HG03521 (cell line): ENCODE data around the gene C19orf12.

Source experiments
- ATAC-seq: cut with Tn5 transposase; IDR thresholded peaks from one replicate; pipeline ENCODE4 v1.9.1; 2021; ENCODE audit warnings: mild to moderate bottlenecking, moderate library complexity; ENCODE audit not compliant: unreplicated experiment

Gene C19orf12

GRCh38 chr19:29714953-29715700 lies at the start of gene C19orf12:
C19orf12 (minus strand) TSS chr19:29715261; CDS start chr19:29708413, 6,848 bp downstream.
- peak; percentile 55 for ATAC-seq

- no peak for ATAC-seq
These were observed 49.3 kb upstream of the C19orf12 start for GRCh38 chr19:29764361-29764760.

DNA sequence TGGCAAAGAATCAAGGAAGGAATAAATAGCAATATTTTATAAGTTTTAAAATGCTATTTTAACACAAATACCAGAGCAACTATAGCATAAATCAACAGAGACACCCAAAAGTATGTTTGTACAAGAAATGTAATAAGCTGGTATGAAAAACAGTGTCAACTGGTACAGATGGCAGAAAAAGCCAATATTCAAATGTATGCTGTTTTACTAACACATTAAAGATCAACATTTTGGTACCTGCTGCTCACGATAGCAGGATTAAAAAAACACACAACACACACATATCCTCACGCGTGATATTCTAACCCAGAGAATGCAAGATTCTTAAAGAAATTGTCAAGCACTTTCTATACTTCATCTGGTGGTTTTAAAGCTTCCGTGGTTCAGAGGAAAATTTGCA lies 48.1 kb upstream of the C19orf12 start:
- ATAC-seq = no peak

- ATAC-seq = no peak
These were observed 46.6 kb upstream of the C19orf12 start for GRCh38 chr19:29761575-29762232.

DNA sequence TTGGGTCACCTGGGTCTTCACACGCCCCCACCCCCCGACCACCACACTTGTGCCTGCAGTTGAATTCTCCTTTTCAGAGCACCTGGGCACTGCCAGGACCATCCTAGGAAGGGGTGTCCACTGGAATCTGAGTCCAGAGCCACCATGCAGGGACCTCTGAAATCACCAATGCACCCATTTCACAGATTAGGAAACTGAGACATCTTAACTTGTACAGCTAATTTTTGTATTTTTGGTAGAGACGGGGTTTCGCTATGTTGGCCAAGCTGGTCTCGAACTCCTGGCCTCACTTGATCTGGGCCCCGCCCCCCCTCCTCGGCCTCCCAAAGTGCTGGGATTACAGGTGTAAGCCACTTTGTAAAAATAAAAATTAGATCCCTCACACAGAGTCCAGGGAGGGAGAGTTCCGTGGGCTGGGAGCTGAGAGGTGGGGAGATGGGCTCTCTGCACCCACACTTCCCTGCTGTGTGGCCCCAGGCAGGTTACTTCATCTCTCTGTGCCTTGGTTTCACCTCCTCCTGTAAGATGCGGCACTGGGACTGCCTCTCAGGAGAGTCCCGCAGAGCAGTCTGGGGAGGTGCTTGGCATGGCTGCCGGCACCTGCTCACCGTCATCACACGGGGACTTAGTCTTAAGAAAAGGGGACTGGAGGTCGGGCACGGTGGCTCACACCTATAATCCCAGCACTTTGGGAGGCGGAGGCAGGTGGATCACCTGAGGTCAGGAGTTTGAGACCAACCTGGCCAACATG lies 45.9 kb upstream of the C19orf12 start:
- no peak for ATAC-seq

DNA sequence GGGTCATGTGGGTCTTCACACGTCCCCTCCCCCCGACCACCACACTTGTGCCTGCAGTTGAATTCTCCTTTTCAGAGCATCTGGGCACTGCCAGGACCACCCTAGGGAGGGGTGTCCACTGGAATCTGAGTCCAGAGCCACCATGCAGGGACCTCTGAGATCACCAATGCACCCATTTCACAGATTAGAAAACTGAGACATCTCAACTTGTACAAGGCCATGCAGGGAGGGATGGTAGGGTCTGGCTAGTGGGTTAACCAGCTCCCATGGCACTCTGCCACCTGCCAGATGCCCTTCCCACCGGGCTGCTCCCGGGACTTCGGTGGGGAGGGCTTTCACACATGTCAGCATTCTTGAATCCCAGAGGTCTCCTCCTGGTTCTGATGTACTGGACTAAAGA lies 44.3 kb upstream of the C19orf12 start:
- no peak for ATAC-seq

DNA sequence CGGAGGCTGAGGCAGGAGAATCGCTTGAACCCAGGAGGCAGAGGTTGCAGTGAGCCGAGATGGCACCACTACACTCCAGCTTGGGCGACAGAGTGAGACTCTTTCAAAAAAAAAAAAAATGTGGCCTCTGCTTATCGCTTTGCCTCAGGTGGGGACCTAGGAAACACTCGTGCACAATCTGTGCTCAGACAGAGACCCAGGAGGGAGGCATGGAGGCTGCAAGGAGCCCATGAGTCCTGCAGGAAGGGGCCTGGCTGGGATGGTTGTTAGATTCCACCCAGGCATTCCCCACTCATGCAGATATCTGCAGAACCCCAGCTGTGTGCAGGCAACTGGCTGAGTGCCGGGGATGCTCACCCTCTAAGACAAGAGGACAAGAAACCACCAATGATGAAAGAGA lies 43.8 kb upstream of the C19orf12 start:
- ATAC-seq = no peak

DNA sequence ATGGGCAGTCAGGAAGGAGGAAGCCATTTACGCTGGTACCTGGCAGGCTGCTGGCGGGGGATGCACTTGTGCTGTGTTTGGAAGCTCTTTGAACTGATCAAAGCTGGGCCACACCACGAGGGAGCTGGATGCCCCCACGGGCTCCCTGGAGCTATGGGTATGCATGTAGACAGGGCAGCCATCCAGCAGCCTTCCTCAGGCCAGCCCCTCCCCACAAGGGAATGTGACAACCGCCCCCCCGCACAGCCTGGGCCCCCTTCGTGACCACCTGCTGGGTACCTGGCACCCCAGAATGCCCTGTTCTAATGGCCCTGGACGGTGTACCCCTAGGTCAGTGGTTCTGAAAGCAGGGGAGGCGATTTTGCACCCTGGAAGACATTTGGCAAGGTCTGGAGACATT lies 42.5 kb upstream of the C19orf12 start:
- ATAC-seq = no peak

- no peak for ATAC-seq
These were observed 38.9 kb upstream of the C19orf12 start for GRCh38 chr19:29753934-29754305.

- no peak for ATAC-seq
These were observed 38.3 kb upstream of the C19orf12 start for GRCh38 chr19:29753190-29753933.

GRCh38 chr19:29752450-29753025 lies 37.5 kb upstream of the C19orf12 start:
- ATAC-seq = no peak

- no peak for ATAC-seq
These were observed 36.9 kb upstream of the C19orf12 start for GRCh38 chr19:29751932-29752331.

DNA sequence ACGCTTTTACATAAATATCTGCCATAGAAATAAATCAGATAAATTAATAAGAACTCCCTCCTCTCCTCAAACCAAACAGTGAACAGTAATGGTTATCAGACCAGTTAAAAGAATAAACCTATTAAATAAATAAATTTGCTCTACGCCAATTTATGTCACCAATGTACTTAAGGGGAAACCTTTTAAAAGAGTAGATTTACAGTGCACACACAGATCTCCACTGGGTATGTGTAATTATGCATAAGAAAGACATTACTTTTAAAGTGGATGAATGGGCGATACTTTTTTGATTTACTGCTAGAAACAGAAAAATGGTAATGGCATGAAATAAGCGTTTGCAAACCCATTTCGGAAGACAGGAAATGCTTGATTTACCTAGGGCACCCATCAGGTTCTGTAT lies 34.9 kb upstream of the C19orf12 start:
- ATAC-seq = no peak

DNA sequence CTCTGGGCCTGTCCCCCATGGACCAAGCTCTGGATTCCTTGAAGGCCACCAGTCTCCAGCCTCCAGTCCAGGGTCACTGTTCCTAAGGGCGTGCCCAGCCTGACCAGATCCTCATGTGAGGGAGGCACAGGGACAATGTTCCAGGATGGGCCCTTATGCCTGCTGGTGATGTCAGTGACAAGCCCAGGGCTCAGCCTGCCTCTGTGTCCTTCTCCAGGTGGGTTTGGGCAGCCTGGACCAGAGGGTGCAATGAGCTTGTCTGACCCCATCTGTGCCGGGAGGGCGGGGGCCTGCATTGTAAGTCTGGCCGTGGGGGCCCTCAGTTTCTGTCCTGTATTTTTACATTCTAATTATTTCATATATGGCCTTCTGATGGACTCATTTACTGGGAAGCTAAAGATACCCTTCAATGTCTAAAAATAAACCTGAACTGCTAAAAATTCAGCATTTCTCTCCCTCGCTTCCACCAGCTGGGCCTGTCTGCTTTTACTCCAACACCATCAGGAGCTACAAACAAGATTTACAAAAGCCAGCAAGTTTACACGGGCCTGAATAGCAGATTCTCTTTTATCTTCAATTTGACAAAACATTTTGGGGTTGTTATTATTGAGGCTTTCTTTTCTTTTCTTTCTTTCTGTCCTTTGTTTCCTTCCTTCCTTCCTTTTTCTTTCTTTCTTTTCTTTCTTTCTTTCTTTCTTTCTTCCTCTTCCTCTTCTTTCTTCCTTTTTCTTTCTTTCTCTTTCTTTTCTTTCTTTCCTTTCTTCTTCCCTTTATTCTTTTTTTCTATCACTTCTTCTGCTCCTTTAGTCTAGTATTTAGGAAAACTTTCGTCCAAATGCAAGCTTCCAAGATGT lies 34.2 kb upstream of the C19orf12 start:
- no peak for ATAC-seq

DNA sequence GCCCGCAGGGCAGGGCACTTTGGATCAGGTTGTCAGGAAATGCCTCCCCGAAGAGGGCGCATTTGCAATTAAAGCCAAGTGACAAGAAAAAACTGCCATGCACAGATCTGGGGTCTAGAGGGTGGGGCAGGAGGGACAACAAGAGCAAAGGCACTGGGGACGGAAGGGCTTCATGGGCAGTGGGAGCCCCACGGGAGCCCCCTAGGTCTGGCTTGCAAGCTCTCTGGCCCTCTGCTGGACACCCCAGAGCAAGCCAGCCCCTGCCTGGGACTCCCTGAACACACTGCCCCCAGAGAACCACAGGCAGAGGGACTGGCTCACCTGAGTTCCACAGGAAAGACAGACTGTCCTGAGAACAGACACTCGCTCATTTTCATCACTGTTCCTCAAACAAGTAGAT lies 30.2 kb upstream of the C19orf12 start:
- no peak for ATAC-seq

- no peak for ATAC-seq
These were observed 28.6 kb upstream of the C19orf12 start for GRCh38 chr19:29743681-29744080.

DNA sequence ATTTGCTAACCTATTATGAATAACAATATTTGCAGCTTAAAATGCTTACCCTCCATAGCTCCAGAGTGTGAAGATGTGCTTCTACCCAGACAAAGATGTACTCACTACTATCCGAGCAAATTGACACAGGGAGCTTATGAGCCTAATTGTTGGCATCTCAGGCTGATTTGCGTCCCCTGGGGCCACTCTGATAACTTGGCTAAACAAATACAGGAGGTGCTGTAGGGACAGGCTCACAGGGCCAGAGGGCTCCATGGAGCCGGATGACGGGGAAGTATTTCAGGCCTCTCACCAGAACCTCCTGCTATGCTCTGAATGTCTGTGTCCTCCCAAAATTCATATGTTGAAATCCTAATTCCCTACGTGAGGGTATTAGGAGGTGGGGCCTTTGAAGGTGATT lies 26.7 kb upstream of the C19orf12 start:
- ATAC-seq = no peak

GRCh38 chr19:29741226-29741625 lies 26.2 kb upstream of the C19orf12 start:
- ATAC-seq = no peak

DNA sequence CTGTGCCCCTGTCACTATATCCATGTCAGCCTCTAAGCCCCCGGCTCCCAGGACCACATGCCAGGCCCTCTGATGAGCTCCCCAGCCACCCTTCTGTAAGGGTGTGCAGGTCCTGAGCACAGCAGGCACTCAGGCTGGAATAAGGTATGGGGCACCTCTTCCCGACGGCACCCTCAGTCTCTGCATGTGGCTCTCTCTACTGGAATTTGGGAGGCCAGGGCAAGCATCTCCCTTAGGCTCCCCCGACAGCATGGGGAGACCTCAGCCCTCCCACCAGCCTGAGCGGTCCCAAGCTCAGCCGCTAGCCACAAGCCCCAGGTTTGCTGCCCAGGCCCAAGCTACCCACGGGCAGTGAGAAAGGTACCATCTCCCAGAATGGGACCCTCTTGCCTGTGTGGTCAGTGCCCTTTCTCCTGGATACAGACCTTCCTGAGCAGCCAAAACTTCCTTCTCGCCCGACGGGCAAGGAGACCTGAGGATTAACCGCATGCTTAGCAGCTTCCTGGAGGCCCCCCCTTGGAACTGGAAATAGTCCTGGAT lies 22.5 kb upstream of the C19orf12 start:
- ATAC-seq = no peak

DNA sequence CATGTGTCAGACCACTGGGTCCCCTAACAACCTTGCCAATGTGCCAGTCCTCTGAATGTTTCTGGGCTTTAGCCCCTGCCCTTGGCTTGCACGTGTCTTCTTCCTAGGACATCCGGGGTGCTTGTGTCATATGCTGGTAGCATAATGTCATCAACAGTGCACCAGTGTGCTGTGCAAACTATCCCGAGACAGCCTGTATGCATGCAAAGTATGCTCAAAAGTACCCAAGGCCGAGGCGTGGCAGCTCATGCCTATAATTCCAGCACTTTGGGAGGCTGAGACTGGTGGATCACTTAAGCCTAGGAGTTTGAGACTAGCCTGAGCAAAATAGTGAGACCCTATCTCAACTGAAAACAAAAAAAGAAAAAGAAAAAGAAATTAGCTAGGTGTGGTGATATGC lies 20.8 kb upstream of the C19orf12 start:
- ATAC-seq = no peak
